Measurements from ENCODE around the gene CCDC93. TPM values are rescaled to one million over a fixed set of nuclear protein-coding genes. Genes with fewer than 3 reads are reported as not detected.

The CCDC93 gene
- total RNA-seq, 1 experiment from 2014 or later = 27.2 TPM

DNA sequence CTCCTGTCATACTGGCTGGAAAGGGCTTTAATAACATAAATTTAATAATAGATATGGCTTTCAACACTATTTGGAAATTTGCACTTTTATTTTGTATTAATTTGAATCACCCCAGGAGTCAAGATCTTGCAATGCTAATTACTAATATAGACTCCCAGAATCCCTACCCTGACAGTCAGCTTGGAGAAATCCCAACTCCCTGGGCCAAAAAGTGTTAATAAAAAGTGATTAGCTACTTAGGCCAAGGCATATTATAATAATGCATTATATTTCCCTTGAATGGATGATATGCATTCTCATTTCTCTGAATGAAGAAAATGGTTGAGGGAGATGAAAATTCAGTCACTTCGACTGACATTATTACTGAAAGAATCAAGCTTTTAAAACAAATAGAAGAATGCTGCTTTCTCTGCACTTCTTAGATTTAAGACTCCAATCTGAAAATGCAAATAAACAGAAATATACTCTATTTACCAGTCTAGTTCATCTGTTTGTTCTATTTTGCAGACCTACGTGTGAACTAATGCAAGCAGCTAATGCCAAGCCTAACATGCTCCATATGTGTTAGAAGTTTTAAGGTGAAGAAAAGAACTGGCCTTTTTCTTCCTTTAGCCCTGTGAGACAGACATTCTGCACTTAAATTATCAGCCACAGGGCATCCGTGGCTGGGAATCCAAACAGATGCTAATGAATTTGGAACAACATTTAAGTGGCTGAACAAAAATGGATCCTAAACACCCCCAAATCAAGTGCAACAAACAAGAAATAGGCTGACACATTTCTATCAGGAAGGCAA lies 40.5 kb upstream of the CCDC93 start:
- CTCF ChIA-PET = no interaction called here
- intact Hi-C loops (cut with micrococcal nuclease; ENCODE audit: unreplicated experiment) = no loop called here
- H3K4me3 ChIP-seq (ENCODE audit: low read depth, low read length, poor library complexity, severe bottlenecking) = no peak overlapping the region
- H3K36me3 ChIP-seq (ENCODE audit: insufficient read depth, low read length, poor library complexity, severe bottlenecking) = no peaks in the 10 kb centered on the region
- H3K27me3 ChIP-seq (replicated peaks; ENCODE audit: insufficient read depth, low read depth, low read length, poor library complexity) = no peaks in the 10 kb centered on the region
- POLR2A ChIA-PET (ENCODE audit: low non-redundant PET) = no interaction called here
- no peak overlapping the region for H3K27ac ChIP-seq (ENCODE audit: low read depth, low read length, poor library complexity, severe bottlenecking)
- no peak for DNase-seq (ENCODE audit: low spot score)
- peaks cover 15% of the 10 kb centered on the region for H3K4me1 ChIP-seq (ENCODE audit: insufficient read depth, low read length, poor library complexity, severe bottlenecking)
- no peak for TF ChIP-seq EZH2 (IDR thresholded peaks at IDR 0.05; ENCODE audit: borderline replicate concordance, low read depth, low read length, poor library complexity, severe bottlenecking)
- TF ChIP-seq, protein P1, sequence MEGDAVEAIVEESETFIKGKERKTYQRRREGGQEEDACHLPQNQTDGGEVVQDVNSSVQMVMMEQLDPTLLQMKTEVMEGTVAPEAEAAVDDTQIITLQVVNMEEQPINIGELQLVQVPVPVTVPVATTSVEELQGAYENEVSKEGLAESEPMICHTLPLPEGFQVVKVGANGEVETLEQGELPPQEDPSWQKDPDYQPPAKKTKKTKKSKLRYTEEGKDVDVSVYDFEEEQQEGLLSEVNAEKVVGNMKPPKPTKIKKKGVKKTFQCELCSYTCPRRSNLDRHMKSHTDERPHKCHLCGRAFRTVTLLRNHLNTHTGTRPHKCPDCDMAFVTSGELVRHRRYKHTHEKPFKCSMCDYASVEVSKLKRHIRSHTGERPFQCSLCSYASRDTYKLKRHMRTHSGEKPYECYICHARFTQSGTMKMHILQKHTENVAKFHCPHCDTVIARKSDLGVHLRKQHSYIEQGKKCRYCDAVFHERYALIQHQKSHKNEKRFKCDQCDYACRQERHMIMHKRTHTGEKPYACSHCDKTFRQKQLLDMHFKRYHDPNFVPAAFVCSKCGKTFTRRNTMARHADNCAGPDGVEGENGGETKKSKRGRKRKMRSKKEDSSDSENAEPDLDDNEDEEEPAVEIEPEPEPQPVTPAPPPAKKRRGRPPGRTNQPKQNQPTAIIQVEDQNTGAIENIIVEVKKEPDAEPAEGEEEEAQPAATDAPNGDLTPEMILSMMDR (conservative IDR thresholded peaks at IDR 0.05; ENCODE audit: low read depth, low read length) = no peak
- no TSS peak for BruUV-seq (replicated peaks)
- no peaks in the 10 kb centered on the region for H3K9me3 ChIP-seq (ENCODE audit: low read depth, low read length, poor library complexity, severe bottlenecking)

DNA sequence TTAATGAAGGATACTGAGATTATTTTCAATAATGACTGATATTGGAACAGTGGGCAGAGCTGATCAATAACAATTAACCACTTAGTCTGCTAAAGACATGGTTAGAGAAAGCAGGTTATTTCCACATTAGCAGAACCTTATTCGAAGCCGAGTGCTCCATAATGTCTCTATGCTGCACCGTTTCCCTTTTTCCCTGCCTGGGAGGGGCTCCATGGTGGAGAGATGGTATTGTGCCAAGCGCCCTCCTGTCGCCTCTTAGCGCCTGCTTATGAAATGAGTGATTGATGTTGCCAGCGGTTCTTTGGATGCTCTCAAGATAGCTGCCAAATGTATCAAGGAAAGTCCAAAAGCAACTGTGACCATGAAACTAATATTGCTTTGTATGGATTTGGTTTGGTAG lies 39.8 kb upstream of the CCDC93 start:
- CTCF ChIA-PET = no interaction called here
- BruUV-seq (replicated peaks) = no TSS peak

DNA sequence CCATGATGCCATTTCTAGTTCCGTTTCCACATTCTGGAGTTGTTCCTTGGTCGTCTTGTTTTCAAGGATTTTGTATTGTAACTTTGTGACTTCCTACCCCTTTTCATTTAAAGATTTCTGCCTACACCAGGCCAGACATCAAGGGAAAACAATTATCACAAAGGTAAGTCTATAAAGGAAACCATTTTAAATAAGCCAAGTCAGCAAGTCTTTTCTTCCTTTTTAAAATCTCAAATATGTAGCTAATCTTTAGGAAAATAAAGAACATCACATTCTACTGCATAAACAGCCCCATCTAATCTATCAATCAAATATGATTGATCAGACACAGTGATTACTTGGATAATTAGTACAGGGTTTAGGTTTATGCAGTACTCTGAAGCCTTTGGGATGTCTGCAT lies 38.6 kb upstream of the CCDC93 start:
- Histone ChIP-seq H3K9me3 (ENCODE audit: low read depth, low read length, poor library complexity, severe bottlenecking) (no peaks in the 10 kb centered on the region), H3K27me3 (replicated peaks; ENCODE audit: insufficient read depth, low read depth, low read length, poor library complexity) (no peaks in the 10 kb centered on the region), H3K4me3 (ENCODE audit: low read depth, low read length, poor library complexity, severe bottlenecking) (no peak overlapping the region), H3K4me1 (ENCODE audit: insufficient read depth, low read length, poor library complexity, severe bottlenecking) (peaks cover 16% of the 10 kb centered on the region), H3K36me3 (ENCODE audit: insufficient read depth, low read length, poor library complexity, severe bottlenecking) (no peaks in the 10 kb centered on the region), H3K27ac (ENCODE audit: low read depth, low read length, poor library complexity, severe bottlenecking) (no peak overlapping the region)
- intact Hi-C loops (cut with micrococcal nuclease; ENCODE audit: unreplicated experiment) = no loop called here
- ChIA-PET POLR2A (ENCODE audit: low non-redundant PET) (no interaction called here), CTCF (no interaction called here)
- BruUV-seq (replicated peaks) = no TSS peak
- DNase-seq (ENCODE audit: low spot score) = no peak
- TF ChIP-seq, protein P1 (conservative IDR thresholded peaks at IDR 0.05; ENCODE audit: low read depth, low read length) = no peak

More for the DNA sequence above, 39.8 kb upstream of the CCDC93 start:
- Histone ChIP-seq H3K9me3 (ENCODE audit: low read depth, low read length, poor library complexity, severe bottlenecking) (no peaks in the 10 kb centered on the region), H3K4me1 (ENCODE audit: insufficient read depth, low read length, poor library complexity, severe bottlenecking) (peaks cover 16% of the 10 kb centered on the region), H3K27me3 (replicated peaks; ENCODE audit: insufficient read depth, low read depth, low read length, poor library complexity) (no peaks in the 10 kb centered on the region), H3K4me3 (ENCODE audit: low read depth, low read length, poor library complexity, severe bottlenecking) (no peak overlapping the region), H3K27ac (ENCODE audit: low read depth, low read length, poor library complexity, severe bottlenecking) (no peak overlapping the region), H3K36me3 (ENCODE audit: insufficient read depth, low read length, poor library complexity, severe bottlenecking) (no peaks in the 10 kb centered on the region)
- no peak for DNase-seq (ENCODE audit: low spot score)
- intact Hi-C loops (cut with micrococcal nuclease; ENCODE audit: unreplicated experiment) = no loop called here
- TF ChIP-seq, protein P1 (conservative IDR thresholded peaks at IDR 0.05; ENCODE audit: low read depth, low read length) = no peak
- no peak for TF ChIP-seq EZH2 (IDR thresholded peaks at IDR 0.05; ENCODE audit: borderline replicate concordance, low read depth, low read length, poor library complexity, severe bottlenecking)
- POLR2A ChIA-PET (ENCODE audit: low non-redundant PET) = no interaction called here

Measured in A673 (cell line).